ENCODE measurements around the gene ZNF143.

ZNF143 gene

GRCh38 chr11:9571763-9572115 is 110.9 kb downstream of the ZNF143 start:
- Histone ChIP-seq H3K4me1 (ENCODE audit: control insufficient read depth, low read length) (peaks cover 47% of the 10 kb centered on the region), H3K9me2 (replicated peaks; ENCODE audit: control insufficient read depth, low read length) (no peaks in the 10 kb centered on the region), H3K9me3 (ENCODE audit: control insufficient read depth, insufficient read depth, low read length) (no peaks in the 10 kb centered on the region), H4K20me1 (ENCODE audit: control insufficient read depth, insufficient read depth, low read depth, low read length) (0 out of 2 replicates have a peak, but pooled peaks cover 11% of the 10 kb centered on the region), H3K27me3 (ENCODE audit: control insufficient read depth, low read length) (no peaks in the 10 kb centered on the region), H3F3A (ENCODE audit: control insufficient read depth, insufficient read depth) (peaks cover 35% of the 10 kb centered on the region), H3K36me3 (ENCODE audit: control insufficient read depth, low read length) (peaks cover 25% of the 10 kb centered on the region), H3K27ac (ENCODE audit: low read depth, low read length) (peak overlapping the region; percentile 70), H3K4me3 (ENCODE audit: low read length) (peak overlapping the region; percentile 92), H3K4me2 (ENCODE audit: low read length) (peak overlapping the region; percentile 73), H3K79me2 (ENCODE audit: control insufficient read depth, low read length) (peaks cover 52% of the 10 kb centered on the region)
- TF ChIP-seq CTCF (IDR thresholded peaks at IDR 0.05; ENCODE audit: low read depth, low read length, poor library complexity, severe bottlenecking), result no peak
- TF ChIP-seq EZH2phosphoT487 (IDR thresholded peaks at IDR 0.05; ENCODE audit: borderline replicate concordance, low read length), result no peak

- Histone ChIP-seq H3K27me3 (ENCODE audit: control insufficient read depth, low read length) (no peaks in the 10 kb centered on the region), H3K4me3 (ENCODE audit: low read length) (peak within 1 kb of the TSS; percentile 92), H3K9me2 (replicated peaks; ENCODE audit: control insufficient read depth, low read length) (no peaks in the 10 kb centered on the region), H3K79me2 (ENCODE audit: control insufficient read depth, low read length) (peaks cover 66% of the 10 kb centered on the region), H3K27ac (ENCODE audit: low read depth, low read length) (peak within 1 kb of the TSS; percentile 70), H3K36me3 (ENCODE audit: control insufficient read depth, low read length) (peaks cover 40% of the 10 kb centered on the region), H3K4me2 (ENCODE audit: low read length) (peak within 1 kb of the TSS; percentile 73), H3K9me3 (ENCODE audit: control insufficient read depth, insufficient read depth, low read length) (no peaks in the 10 kb centered on the region), H3K4me1 (ENCODE audit: control insufficient read depth, low read length) (peaks cover 59% of the 10 kb centered on the region), H3F3A (ENCODE audit: control insufficient read depth, insufficient read depth) (peaks cover 43% of the 10 kb centered on the region), H4K20me1 (ENCODE audit: control insufficient read depth, insufficient read depth, low read depth, low read length) (0 out of 2 replicates have a peak, but pooled peaks cover 11% of the 10 kb centered on the region)
- TF ChIP-seq CTCF (IDR thresholded peaks at IDR 0.05; ENCODE audit: low read depth, low read length, poor library complexity, severe bottlenecking) (no peak), EZH2phosphoT487 (IDR thresholded peaks at IDR 0.05; ENCODE audit: borderline replicate concordance, low read length) (no peak)
These were observed 112.4 kb downstream of the ZNF143 start, which contains the start of gene WEE1 for GRCh38 chr11:9573052-9573774. WEE1 (plus strand) TSS chr11:9573670; CDS start chr11:9573934, 264 bp downstream.

- no peaks in the 10 kb centered on the region for H3K9me2 ChIP-seq (replicated peaks; ENCODE audit: control insufficient read depth, low read length)
- H3K36me3 ChIP-seq (ENCODE audit: control insufficient read depth, low read length), result peaks cover 46% of the 10 kb centered on the region
- H3F3A ChIP-seq (ENCODE audit: control insufficient read depth, insufficient read depth), result peaks cover 35% of the 10 kb centered on the region
- peaks cover 57% of the 10 kb centered on the region for H3K4me1 ChIP-seq (ENCODE audit: control insufficient read depth, low read length)
- H3K4me2 ChIP-seq (ENCODE audit: low read length), result peak overlapping the region; percentile 64
- peak overlapping the region; percentile 92 for H3K4me3 ChIP-seq (ENCODE audit: low read length)
- peak overlapping the region; percentile 70 for H3K27ac ChIP-seq (ENCODE audit: low read depth, low read length)
- no peak for TF ChIP-seq CTCF (IDR thresholded peaks at IDR 0.05; ENCODE audit: low read depth, low read length, poor library complexity, severe bottlenecking)
- no peak for TF ChIP-seq EZH2phosphoT487 (IDR thresholded peaks at IDR 0.05; ENCODE audit: borderline replicate concordance, low read length)
- 0 out of 2 replicates have a peak, but pooled peaks cover 12% of the 10 kb centered on the region for H4K20me1 ChIP-seq (ENCODE audit: control insufficient read depth, insufficient read depth, low read depth, low read length)
- peaks cover 73% of the 10 kb centered on the region for H3K79me2 ChIP-seq (ENCODE audit: control insufficient read depth, low read length)
- H3K27me3 ChIP-seq (ENCODE audit: control insufficient read depth, low read length), result no peaks in the 10 kb centered on the region
- no peaks in the 10 kb centered on the region for H3K9me3 ChIP-seq (ENCODE audit: control insufficient read depth, insufficient read depth, low read length)
These were observed 113.2 kb downstream of the ZNF143 start for GRCh38 chr11:9573775-9574621.

Data from DOHH2 (cell line).